NCI-H82 (cell line): ENCODE data around the gene FARP2.
"Not testable (repeated sequence)": the region's sequence is repeated elsewhere in the genome, so short reads cannot be mapped to it uniquely, and the experiment has no call there.

Experiments
- DNase-seq: peaks from one replicate; lab custom pipeline; 2025; lab: John Stamatoyannopoulos, UW

FARP2 gene

DNA sequence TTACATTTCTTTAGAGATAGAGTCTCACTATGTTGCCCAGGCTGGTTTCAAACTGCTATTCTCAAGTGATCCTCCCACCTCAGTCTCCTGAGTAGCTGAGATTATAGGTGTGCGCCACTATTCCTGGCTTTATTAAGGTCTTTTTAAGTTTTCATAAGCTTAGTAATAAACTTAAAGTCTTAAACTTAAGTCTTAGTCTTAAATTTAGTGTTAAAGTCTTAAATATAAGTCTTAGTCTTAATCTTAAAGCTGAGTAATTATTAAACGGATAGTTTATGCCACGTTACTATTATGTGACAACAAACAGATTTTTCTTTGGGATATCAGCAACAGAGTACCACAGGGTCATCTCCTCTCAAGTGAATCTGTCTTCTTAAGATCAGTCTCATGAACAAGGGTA is 12.6 kb downstream of the FARP2 start:
- no peak for DNase-seq

DNA sequence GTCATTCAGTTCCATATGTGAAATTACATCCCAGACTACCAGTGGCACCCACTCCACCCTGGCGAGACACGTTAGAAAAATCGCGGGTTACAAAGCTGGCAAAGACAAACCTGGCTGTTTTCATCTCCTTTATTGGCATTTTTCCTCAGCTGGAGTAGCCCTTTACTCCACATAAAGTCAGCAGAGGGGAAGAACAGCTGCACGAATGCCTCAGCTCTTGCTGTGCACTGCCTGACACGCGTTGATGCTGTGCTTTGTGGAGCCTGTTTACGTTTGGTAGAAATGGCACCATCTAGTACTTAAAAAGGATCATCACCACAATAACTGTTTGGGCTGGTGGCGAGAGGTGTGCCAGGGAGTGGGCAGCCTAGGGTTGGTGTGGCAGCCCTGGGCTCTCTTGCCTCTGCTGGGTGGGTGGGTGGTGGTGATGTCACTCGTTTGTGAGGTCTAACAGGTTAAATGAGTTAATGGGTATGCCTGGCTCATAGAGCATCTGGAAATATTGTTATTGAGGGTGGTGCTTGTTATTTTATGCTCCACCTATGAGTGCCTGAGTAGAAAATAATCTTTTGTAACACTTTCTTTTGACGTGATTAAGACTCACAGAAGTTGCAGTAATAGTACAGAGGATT is 16.4 kb downstream of the FARP2 start:
- peak; percentile 25 for DNase-seq

DNA sequence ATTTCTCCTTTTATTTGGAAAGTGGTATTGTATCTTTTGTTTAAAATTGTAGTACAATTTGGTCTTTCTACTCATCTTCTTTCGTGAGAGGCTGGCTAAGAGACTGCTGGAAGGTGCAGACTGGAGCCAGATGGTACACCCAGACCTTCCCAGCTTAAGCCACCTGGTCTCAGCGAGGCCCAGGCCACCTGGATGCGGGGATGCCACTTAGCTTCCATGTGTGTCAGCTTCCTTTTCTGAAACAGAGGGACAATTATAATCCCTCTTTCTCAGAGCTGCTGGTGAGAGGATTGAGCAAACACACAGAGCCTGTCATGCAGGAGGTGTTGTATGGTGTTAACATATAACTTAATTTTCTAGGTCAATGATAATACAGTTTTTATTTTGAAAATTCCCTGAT is 17.4 kb downstream of the FARP2 start:
- peak; percentile 95 for DNase-seq

DNA sequence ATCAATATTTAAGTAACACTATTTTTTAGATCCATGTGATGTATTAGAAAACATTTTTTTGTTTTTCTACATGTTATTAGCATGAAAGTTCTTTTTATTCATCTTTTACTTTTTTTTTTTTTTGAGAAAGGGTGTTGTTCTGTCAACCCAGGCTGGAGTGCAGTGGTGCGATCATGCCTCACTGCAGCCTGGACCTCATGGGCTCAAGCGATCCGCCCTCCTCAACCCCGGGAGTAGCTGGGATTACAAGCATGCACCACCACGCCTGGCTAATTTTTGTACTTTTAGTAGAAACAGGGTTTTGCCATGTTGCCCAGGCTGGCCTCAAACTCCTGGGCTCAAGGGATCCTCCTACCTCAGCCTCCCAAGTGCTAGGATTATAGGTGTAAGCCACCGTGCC is 17.8 kb downstream of the FARP2 start:
- not testable (repeated sequence) for DNase-seq

DNA sequence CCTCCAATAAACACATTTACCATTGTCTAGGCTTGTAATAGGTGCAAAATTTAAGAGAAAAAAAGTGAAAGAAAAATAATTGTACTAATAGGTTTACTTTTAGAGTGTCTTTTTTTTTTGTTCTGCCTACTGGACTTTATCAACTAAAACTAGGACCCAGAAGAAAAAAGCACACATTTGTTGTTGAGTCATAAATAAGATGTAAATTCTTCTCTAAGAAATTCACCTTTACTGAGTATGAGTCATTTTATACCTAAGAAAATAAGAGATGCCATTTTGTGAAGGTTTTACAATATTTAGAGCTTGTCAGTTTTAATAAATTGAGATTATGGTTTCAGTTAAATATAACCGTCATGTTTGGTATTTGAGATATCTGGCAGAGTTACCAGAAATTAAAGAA is 19.2 kb downstream of the FARP2 start:
- no peak for DNase-seq

DNA sequence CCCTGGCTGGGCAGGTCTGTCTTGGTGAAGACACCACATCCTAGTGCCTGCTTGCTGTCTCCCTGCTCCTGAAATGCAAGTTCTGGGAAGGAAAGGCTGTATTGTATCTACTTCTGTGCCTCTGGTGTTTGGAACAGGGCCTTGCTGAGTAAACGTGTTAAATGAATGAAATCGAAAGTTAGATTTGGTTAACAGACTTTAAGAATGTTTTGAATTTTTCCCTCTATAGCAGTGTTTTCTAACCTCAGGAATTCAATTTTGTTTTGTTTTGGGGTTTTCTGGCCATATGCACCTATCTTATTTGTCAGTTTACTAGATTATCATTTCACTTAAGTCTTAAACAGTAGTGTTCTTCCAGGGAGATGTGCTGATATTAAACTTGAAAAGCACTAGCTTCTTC is 20.7 kb downstream of the FARP2 start:
- DNase-seq, result no peak

DNA sequence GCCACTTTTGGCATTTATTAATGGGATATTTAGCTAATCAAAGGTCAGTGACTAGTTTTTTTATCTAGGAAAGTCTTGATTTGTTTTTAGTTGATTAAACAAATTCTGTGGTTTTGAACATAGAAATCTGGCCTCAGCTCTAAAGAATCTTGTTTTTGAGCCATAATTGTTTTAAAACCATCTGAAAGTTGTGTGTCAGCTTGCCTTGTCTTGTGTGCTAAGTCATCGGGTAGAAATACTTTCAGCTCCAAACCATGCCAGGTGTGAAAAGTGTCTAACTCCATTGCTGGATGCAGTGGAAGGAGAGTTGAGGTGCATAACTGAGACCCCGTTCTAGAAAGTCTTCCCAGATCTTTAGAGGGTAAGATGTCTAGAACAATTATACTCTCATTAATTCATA is 22.7 kb downstream of the FARP2 start:
- no peak for DNase-seq

DNA sequence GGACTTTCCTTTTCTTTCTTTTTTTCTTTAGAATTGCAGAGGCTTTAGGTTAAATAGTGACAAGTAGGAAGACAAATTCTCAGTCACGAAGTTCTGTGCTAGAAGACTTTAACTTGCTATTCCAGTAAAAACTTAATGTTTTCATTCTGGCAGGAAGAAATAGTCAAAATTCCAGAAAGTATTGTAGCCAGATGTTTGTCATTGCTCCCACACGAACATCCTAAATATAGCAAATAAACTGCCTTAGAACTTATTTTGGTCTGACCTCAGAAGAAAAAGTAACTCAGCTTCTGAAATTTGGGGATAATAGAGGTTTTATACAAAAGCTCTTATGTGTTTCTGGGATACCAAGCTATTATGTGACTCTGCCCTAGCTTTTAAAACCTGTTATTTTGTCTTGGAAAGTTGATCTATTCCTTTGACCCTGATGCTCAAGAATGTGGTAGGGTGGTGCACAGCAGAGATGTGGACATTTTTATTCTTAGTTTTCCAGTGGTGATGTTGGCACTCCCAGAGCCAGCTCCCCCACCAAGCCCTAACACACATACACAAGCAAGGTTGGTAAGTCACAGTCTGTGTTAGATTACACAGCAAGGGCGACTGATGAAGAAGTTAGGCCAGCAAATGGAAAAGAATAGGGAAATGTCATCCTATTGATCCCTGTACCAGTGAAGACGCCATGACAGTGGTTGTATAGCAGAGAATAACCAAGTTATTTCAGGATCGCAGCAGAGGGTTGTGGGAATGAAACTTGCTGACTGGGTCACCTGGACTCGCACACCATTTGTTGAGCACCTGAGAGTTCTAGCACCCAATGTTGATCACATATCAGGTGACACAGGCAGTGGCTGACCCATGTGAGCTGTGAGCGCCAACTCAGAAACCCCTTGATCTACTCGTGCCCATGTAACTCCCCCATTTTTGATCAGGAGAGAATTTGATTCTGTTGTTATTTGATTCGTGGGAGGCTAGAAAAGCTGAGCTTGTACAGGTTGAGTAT is 23.7 kb downstream of the FARP2 start:
- DNase-seq, result no peak

DNA sequence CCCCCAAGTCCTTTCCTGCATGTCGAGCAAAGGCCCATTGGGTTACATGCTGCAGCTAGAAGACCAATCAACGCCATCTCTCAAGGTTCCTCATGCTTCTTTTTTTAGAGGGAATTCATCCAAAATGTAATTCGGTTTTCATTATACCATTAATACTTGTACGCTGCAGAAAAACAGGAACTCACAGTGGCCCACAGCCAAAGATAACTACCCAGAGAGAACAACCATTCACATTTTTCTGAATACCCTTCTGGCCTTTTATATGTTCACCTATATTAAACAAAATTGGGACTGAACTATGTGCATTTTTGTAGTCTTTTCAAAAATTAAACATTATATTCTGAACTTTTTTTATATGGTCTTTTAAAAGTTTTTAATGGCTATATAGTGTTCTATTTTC is 25.8 kb downstream of the FARP2 start:
- DNase-seq, result no peak

DNA sequence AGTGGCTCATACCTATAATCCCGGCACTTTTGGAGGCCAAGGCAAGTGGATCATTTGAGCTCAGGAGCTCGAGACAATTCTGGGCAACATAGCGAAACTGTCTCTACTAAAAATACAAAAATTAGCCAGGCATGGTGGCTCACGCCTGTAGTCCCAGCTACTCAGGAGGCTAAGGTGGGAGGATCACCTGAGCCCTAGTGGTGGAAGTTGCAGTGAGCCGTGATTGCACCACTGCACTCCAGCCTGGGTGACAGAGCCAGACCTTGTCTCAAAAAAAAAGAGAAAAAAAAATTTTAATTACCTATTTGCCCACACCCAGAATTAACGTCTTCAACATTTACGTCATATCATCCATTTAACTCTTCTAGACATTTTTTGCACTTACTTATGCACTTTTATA is 29.4 kb downstream of the FARP2 start:
- DNase-seq, result not testable (repeated sequence)

DNA sequence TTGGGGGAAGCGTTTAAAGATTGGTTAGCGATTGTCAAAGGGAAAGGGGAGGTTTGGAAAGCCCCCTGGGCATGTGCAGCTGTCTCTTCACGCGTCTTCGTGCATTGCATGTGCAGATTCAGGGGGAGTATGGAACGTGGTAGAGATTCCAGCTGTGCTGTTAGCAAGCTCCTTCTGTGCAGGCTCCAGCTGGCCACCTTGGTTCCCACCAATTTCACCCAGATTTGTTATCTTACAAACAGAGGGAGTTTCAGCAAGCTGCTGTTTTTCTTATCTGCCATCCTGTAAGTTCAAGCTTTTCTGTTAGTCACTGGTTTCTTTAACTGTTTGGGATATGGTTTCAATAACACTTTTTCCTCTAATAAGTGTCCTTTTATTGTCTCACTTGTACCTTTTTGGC is 30.4 kb downstream of the FARP2 start:
- no peak for DNase-seq

DNA sequence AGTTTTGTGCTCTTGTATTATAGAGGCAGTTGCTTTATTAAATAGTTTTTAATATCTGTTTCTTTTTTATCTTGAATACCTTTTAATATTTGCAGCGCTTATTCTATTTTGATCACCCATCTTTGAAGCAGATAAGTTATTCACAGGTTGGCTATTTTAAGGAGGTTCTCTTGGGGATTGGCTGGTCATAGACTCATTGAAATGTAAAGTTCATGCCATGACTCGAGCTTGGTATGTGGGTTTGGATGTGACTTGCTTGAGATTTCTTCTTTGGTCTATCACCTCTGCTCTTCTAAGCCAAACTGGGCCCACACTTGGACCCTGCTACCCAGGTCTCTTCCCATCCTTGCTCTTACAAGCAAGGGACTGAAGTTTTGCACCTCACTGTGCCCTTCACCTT is 33.6 kb downstream of the FARP2 start:
- DNase-seq, result no peak

DNA sequence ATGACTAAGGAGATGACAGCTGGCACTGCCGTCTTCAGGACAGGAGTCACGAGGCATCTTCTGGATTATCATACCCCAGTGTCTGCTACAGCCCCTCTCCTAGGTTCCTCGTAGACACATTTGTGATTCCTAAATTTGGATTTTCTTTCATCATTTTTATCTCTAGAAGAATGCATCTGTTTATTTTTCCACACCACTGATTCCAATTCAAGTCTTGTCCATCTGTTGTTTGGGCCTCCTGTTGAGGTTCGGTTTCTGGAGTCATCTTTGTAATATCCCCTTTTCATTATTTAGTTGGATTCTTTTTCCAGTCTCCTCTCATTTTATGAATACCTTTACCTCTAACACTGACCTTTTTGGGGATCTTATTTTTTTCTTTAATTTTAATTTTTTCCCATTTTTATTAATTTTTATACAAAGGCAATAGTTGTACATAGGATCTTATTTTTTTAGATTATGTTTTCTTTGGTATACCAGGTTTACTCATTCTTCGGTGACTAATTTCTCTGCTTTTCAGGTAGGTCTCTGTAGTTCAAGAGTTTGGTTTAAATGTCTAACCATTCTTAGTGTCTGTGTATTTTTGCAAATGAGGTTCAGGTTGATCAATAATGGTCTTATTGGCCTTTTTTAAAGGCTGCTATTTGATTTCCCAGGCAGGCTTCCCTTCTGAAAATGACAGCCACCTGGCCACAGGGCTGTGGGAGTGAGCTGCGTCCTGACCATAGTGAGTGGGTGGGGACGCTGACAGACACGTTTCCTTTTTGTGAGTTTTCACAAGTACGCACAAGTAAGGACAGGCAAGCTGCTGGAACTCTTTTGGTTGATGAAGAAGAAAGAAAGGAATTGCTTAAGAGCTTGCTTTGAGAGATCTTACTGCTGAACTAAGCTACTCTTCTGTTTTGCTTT is 34.5 kb downstream of the FARP2 start:
- DNase-seq, result no peak

DNA sequence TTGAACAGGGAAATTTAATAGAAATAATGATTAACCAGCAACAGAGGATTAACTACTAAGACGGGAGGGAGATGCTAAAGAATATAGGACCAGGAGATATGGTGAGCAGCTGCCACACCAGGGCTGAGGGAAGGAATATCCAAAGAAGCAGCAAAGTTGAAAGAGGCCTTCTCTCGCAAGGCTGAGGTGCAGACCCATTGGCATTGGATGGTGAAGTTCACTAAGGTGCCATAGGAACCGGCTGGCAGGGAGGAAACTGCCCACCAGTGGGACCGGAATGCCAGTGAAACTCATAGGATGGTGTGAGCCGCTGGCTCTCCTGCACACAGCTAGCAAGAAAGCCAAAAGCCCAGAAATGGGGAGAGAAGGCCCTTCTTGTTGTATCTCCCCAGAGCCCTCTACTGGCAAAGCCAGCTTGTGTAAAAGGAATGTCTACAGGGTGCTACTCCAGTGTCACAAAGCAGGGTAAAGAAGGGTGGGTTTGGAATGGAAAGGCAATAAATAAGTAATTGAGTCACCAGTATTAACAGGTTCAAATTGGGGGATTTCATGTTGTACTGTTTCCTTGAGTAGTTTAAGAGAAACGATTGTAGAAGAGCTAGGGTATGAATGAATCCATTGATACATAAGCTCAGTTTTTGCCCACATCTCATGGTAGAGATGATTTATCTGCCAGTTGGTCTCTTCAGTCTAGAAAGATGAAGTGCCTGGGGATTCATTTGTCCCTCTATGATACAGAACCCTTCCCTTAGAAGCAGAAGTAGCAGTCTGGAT is 36.0 kb downstream of the FARP2 start:
- DNase-seq, result peak; percentile 52

DNA sequence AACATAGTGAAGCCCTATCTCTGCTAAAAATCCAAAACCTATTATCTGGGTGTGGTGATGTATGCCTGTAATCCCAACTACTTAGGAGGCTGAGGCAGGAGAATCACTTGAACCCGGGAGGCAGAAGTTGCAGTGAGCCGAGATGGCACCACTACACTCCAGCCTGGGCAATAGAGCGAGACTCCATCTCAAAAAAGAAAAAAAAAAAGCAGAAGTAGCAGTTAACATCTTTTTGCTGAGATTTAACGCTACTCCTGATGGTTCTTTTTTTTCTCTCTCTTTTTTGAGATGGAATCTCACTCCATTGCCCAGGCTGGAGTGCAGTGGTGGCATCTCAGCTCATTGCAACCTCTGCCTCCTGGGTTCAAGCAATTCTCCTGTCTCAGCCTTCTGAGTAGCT is 36.7 kb downstream of the FARP2 start:
- not testable (repeated sequence) for DNase-seq

DNA sequence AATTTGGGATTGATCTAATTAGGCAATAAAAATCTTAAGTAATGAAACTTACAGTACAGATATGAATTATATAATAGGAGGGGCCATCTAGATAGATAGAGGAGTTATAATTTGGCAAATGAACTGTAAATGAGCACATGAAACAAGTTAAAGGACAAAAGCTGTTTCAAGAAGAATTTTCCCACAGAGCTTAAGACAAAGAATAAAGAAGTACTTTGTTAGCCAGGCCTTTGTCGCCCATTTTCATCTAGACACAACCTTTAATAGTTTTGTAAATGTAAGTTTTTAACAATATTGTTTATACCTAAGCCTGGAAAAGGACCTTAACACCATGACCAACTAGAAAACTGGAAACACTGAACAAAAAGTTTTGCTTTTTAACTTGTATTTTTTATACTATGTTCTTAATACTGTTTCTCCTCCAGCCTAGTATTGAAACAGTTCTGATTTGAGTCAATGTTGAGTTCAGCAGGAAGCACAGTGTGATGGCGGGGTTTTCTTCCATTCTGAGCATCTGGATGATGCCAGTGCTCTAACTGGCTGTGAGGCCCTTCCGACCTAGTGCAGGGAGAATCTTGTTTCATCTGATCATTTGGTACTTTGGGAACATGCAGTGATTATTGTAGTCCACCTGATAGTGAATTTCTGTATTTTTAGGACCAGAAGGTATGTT is 37.6 kb downstream of the FARP2 start:
- DNase-seq, result no peak

DNA sequence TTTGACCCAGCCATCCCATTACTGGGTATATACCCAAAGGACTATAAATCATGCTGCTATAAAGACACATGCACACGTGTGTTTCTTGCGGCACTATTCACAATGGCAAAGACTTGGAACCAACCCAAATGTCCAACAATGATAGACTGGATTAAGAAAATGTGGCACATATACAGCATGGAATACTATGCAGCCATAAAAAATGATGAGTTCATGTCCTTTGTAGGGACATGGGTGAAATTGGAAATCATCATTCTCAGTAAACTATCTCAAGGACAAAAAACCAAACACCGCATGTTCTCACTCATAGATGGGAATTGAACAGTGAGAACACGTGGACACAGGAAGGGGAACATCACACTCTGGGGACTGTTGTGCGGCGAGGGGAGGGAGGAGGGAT is 40.7 kb downstream of the FARP2 start:
- DNase-seq, result not testable (repeated sequence)

DNA sequence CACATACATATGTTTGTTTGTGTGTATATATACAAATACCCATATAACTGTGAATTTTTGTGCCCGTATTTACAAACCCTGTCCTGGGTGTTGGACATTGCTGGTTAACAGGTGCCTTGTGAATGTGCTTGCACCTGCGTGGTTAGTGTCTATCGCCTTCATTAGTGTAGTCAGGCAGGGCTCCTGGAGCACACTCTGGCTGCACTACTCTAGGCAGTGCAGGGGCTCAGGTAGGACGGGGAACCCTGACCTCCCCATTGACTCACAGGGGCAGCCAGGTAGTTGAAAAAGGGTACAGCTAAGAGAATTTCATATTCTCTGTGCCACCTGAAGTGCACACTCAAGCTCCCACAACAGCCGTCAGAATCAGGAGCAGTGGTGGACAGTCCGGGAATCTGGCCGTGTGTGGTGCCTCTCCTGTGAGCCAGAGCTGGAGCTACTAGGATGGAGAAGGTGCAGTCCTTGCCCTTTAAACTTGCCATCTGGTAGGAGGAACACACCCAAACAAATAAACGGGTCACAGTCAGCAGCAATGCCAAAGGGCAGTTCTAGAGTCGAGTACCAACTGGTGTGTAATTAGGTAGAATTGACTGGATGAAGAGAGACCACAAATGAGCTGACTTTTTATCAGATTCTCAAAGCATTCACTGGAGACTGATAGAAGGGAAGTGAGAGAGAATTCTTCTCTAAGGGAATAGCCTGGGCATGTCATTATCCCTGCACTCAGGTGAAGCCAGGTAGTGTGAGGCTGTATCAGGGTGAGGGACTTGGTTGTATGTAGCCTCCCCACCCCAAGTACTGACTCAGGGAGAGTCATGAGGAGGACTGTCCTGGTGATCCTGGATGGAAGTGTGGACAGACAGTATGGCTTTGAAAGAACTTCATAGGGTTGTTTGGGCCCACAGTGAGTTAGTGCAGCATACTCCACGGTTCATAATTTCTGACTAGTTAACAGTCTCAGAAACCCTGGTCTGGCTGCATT is 44.1 kb downstream of the FARP2 start:
- no peak for DNase-seq

DNA sequence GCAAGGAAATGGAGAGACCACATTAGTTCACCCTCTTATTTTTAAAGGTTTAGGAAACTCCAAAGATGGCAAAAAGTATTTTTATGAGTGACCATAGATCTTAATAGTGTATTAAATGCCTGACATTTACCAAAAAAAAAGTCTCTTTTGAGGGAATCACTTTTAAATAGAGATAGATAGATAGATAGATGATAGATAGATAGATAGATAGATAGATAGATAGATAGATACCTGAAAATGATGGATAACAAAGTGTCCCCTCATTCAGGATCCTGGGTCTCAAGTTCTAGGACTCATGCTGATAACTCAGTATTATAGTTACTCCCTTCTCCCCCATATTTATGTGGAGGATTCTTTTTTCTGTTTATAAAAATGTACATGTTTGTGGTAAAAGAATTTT is 52.8 kb downstream of the FARP2 start:
- DNase-seq, result no peak

DNA sequence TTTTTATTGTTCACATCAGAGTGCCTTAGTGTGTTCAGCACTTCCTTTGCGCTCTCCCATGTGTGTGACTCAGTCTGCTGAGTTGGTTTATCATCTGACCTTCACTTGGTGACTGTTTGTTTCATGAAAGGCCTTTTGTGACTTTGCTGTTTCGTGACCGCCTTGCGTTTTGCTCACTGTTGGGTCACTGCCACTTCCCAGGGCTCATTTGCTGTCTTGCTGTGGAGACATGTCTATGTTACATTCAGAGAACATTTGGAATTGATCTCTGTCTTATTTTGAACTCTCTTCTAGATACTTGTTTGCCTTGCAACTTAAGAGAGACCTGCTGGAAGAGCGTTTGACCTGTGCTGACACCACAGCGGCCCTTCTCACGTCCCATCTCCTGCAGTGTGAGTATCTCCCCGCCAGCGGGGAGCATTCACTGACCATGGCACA is 54.7 kb downstream of the FARP2 start:
- no peak for DNase-seq
